Metanephros (tissue), 1 donor: ENCODE results near the gene IFNA5. TPM values are rescaled to one million over a fixed set of nuclear protein-coding genes. Genes with fewer than 3 reads are reported as not detected.

Source experiments
- total RNA-seq: library from RNA; depleted of rRNA; stranded (reverse); fragments of >200 nt; gene quantifications from one replicate; pipeline ENCODE4 v1.2.3, GENCODE V29; 2014

Gene IFNA5
- not detected for total RNA-seq

DNA sequence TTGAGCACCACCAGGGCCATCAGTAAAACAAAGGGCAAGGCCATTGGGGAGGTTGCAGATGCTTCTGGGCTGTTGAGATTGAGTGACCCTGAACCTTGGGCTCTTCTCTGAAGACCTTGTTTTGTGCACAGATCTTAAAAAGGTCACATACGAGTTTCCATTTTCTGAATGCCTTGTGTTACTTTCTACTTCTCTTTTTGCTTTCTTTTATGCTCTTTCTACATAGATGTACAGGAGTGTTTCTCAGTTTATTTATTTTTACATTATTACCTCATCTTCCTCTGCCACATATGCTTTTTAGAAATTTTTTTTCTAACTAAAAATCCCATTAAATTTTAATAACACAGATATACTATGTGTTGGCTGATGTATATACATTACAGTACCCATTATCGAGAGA is at the start of gene IFNA5:
Gene IFNA5 (minus strand): TSS at position 101 of the 400 bp plus-strand sequence. CDS start 57 bp downstream, at position 44.

GRCh38 chr9:21350787-21351186 is 45.7 kb upstream of the IFNA5 start, which contains the start of gene IFNA6:
IFNA6 (minus strand) TSS chr9:21350887; CDS start chr9:21350887, 0 bp downstream.

DNA sequence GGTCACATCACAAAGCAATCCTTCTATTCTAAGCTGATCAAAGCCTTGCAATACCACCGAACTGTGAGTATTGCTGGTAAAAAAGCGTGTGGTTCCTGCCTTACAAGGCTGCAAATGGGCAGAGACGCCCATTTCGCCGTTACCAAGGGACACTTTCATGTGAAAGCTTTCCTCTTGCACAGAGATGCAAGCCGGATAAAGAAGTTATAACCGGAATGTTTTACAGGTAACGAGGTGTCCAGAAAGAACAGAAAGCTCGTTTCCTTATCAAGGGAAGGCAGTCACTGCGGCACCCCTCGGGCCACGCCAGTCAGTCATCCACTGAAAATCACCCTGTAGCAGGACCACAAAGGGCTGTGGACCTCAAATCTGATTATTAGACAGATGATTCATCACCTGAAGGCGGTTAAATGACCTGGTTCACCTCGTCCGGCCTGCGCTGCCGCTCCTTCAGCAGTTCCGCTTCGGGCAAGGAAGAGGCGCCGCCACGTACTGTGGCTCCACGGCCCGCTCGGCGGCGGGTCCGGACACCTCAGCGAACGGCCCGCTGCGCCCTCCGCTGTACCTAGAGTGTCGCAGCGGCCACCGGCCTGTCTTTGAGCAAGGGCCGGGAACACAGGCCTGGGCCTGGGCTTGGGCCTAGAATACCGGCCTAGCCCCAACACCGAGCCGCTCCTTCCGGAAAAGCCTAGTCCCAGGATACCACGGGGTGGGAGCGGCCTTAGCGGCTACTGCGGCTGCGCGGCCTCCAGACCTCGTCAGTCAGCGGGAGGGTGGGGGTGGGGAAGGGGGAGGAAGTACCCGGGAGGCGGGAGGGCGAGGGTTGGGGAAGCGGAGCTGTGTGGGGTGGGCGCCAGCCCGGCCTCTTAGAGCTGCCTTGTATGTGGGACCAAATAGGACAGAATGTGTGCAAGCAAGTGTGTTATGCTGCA is 29.9 kb upstream of the IFNA5 start, which contains the start of gene KLHL9:
Gene KLHL9 (minus strand): TSS at position 704 of the 932 bp plus-strand sequence. CDS start 545 bp downstream, at position 159.

Other genes with a start within 250 kb of the IFNA5 start
- not detected for gene IFNB1, start 227.4 kb downstream of the IFNA5 start, total RNA-seq
- not detected for gene IFNW1, start 163.5 kb downstream of the IFNA5 start, total RNA-seq
- gene IFNA21, start 138.7 kb downstream of the IFNA5 start, total RNA-seq, result not detected
- not detected for gene IFNA4, start 117.7 kb downstream of the IFNA5 start, total RNA-seq
- gene IFNA7, start 103.1 kb downstream of the IFNA5 start, total RNA-seq, result not detected
- gene IFNA10, start 98.2 kb downstream of the IFNA5 start, total RNA-seq, result not detected
- not detected for gene IFNA16, start 88.0 kb downstream of the IFNA5 start, total RNA-seq
- gene IFNA17, start 77.1 kb downstream of the IFNA5 start, total RNA-seq, result not detected
- not detected for gene IFNA14, start 65.3 kb downstream of the IFNA5 start, total RNA-seq
- gene KLHL9, start 30.1 kb upstream of the IFNA5 start, total RNA-seq, result 36.2 TPM
- gene IFNA6, start 45.6 kb upstream of the IFNA5 start, total RNA-seq, result not detected
- not detected for gene IFNA13, start 62.7 kb upstream of the IFNA5 start, total RNA-seq
- gene IFNA2, start 80.1 kb upstream of the IFNA5 start, total RNA-seq, result not detected
- not detected for gene IFNA8, start 103.8 kb upstream of the IFNA5 start, total RNA-seq
- gene IFNA1, start 135.1 kb upstream of the IFNA5 start, total RNA-seq, result not detected
- gene IFNE, start 177.0 kb upstream of the IFNA5 start, total RNA-seq, result not detected